ENCODE measurements around the gene ITPR1. TPM values are rescaled to one million over a fixed set of nuclear protein-coding genes. Genes with fewer than 3 reads are reported as not detected.

ITPR1 gene
- total RNA-seq, 1 donor from 2014 or later: 59.7 TPM

- DNase-seq: peak; percentile 77
Measured at GRCh38 chr3:4533489-4534443, 40.6 kb downstream of the ITPR1 start.

- DNase-seq: no peak
Measured at GRCh38 chr3:4534906-4535305, 41.8 kb downstream of the ITPR1 start.

- DNase-seq: no peak
Measured at GRCh38 chr3:4536260-4536659, 43.1 kb downstream of the ITPR1 start.

- DNase-seq: no peak
Measured at GRCh38 chr3:4540267-4540666, 47.1 kb downstream of the ITPR1 start.

- no peak for DNase-seq
Measured at GRCh38 chr3:4543110-4543509, 50.0 kb downstream of the ITPR1 start.

GRCh38 chr3:4546346-4547178 is 53.4 kb downstream of the ITPR1 start:
- no peak for DNase-seq

GRCh38 chr3:4547799-4548198 is 54.7 kb downstream of the ITPR1 start:
- no peak for DNase-seq

- DNase-seq: no peak
Measured at GRCh38 chr3:4548356-4548755, 55.2 kb downstream of the ITPR1 start.

GRCh38 chr3:4548780-4549179 is 55.6 kb downstream of the ITPR1 start:
- no peak for DNase-seq

- DNase-seq: no peak
Measured at GRCh38 chr3:4549896-4550295, 56.7 kb downstream of the ITPR1 start.

GRCh38 chr3:4551051-4551711 is 58.0 kb downstream of the ITPR1 start:
- DNase-seq: no peak

GRCh38 chr3:4551794-4552442 is 58.8 kb downstream of the ITPR1 start:
- no peak for DNase-seq

- no peak for DNase-seq
Measured at GRCh38 chr3:4552811-4553210, 59.7 kb downstream of the ITPR1 start.

GRCh38 chr3:4561661-4562060 is 68.5 kb downstream of the ITPR1 start:
- DNase-seq: no peak

GRCh38 chr3:4562595-4562994 is 69.4 kb downstream of the ITPR1 start:
- no peak for DNase-seq

GRCh38 chr3:4564270-4564669 is 71.1 kb downstream of the ITPR1 start:
- DNase-seq: no peak

GRCh38 chr3:4564928-4565586 is 71.9 kb downstream of the ITPR1 start:
- no peak for DNase-seq

GRCh38 chr3:4565809-4566501 is 72.8 kb downstream of the ITPR1 start:
- no peak for DNase-seq

- DNase-seq: no peak
Measured at GRCh38 chr3:4568841-4569240, 75.7 kb downstream of the ITPR1 start.

GRCh38 chr3:4570840-4571621 is 77.9 kb downstream of the ITPR1 start:
- no peak for DNase-seq

Measured in dermis blood vessel endothelial cell (primary cell).